Natural killer cell treated with Interleukin-12 subunit alpha and Interleukin-12 subunit beta and Interleukin-15 and Interleukin-18, amount 100 ng/mL, for 72 hours (primary cell): ENCODE results near the gene ATF7. TPM values are rescaled to one million over a fixed set of nuclear protein-coding genes. Genes with fewer than 3 reads are reported as not detected.

ENCODE experiments used
- ATAC-seq, 2 donors: fragments of 150-1000 bp; cut with Tn5 transposase in 1 of 2; sonication (Bioruptor Pico), chemical (Tn5 transposase) in 1 of 2; 2 replicates each; pipeline ENCODE4 v1.10.0; 2021
- DNase-seq: peaks from one replicate; pipeline ENCODE4 v3.0.0; 2022; ENCODE audit warnings: low spot score
- H3K27ac Mint-ChIP-seq, 2 donors: 1 replicate in 1 of 2; 2 replicates in 1 of 2; pipeline ENCODE4 v1.8.0; 2022; ENCODE audit warnings: mixed read lengths in 2 of 2, mild to moderate bottlenecking in 1 of 2, moderate library complexity in 1 of 2
- H3K27me3 Mint-ChIP-seq, 2 donors: 1 replicate in 1 of 2; 2 replicates in 1 of 2; pipeline ENCODE4 v1.8.0; 2022; ENCODE audit warnings: mixed read lengths in 2 of 2
- H3K36me3 Mint-ChIP-seq: one replicate; pipeline ENCODE4 v1.8.0; 2022; ENCODE audit warnings: mixed read lengths
- H3K4me1 Mint-ChIP-seq, 2 donors: 1 replicate in 1 of 2; 2 replicates in 1 of 2; pipeline ENCODE4 v1.8.0; 2022; ENCODE audit warnings: low read depth in 2 of 2, mixed read lengths in 2 of 2, mild to moderate bottlenecking in 1 of 2
- H3K4me3 Mint-ChIP-seq: one replicate; pipeline ENCODE4 v1.8.0; 2022; ENCODE audit warnings: mixed read lengths
- H3K9me3 Mint-ChIP-seq: 2 replicates; pipeline ENCODE4 v1.8.0; 2022; ENCODE audit warnings: mixed read lengths
- total RNA-seq, 2 donors: library from RNA; stranded (reverse); gene quantifications; one replicate each; pipeline ENCODE4 v1.2.3, GENCODE V29; 2022

ATF7 gene
- total RNA-seq, 2 donors from 2014 or later: 36.4 to 39.4 TPM

DNA sequence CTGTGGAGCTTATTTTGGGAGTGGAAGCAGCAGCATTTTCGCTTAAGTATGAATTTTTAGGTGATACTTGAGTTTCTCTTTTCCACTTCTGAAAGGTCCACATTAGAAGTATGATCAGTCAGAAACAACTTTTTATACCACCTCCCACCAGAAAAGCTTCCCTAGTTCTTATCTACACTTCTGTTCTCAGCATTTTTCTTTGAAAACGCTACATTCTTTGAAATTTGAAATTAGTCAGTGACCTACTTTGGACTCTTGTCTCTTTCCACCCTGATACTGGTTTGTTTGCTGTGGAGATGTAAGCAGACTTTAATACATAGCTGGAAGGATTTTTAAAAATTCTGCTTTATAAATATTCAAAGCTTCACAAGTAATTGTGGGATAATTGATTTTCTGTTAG lies 152.1 kb downstream of the ATF7 start:
- Mint-ChIP-seq H3K27ac (peak overlapping the region; percentile 48 to 80), H3K4me1 (peaks cover 27 to 43% of the 10 kb centered on the region in 2 donors)

GRCh38 chr12:53472056-53472582 lies 154.1 kb downstream of the ATF7 start:
- ATAC-seq (no peak), DNase-seq (no peak)
- H3K4me1 Mint-ChIP-seq: peaks cover 31 to 56% of the 10 kb centered on the region in 2 donors
- no peak overlapping the region for H3K4me3 Mint-ChIP-seq
- no peaks in the 10 kb centered on the region for H3K27me3 Mint-ChIP-seq
- H3K36me3 Mint-ChIP-seq: peaks cover 65% of the 10 kb centered on the region
- H3K9me3 Mint-ChIP-seq: no peaks in the 10 kb centered on the region
- H3K27ac Mint-ChIP-seq: peak overlapping the region; percentile 18 to 60

More for the DNA sequence above, 152.1 kb downstream of the ATF7 start:
- Mint-ChIP-seq H3K9me3 (no peaks in the 10 kb centered on the region), H3K4me3 (no peak overlapping the region), H3K27me3 (no peaks in the 10 kb centered on the region), H3K36me3 (peaks cover 49% of the 10 kb centered on the region)
- no peak for DNase-seq
- ATAC-seq: no peak

GRCh38 chr12:53468282-53468681 lies 157.9 kb downstream of the ATF7 start:
- peaks cover 61% of the 10 kb centered on the region for H3K36me3 Mint-ChIP-seq
- no peaks in the 10 kb centered on the region for H3K9me3 Mint-ChIP-seq
- no peaks in the 10 kb centered on the region for H3K27me3 Mint-ChIP-seq
- DNase-seq (no peak), ATAC-seq (no peak)
- peak overlapping the region in 1 of 2 donors; percentile 24 for H3K27ac Mint-ChIP-seq
- H3K4me1 Mint-ChIP-seq: peaks cover 32 to 51% of the 10 kb centered on the region in 2 donors
- no peak overlapping the region for H3K4me3 Mint-ChIP-seq

DNA sequence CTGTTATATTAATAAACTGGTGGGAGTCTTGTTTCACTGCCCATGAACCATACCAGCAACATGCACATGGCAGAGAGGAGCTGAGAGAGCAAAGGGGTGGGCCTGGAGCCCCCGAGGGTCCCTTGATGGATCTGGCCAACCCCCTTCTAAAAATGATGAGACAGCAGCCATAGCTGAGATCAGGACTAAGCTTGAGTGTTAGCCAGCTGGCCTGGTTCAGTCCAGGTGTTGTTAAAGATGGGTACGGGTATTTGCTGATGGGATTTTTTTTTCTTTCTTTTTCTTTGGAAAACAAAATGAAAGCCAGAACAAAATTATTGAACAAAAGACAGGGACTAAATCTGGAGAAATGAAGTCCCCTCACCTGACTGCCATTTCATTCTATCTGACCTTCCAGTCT lies 158.3 kb downstream of the ATF7 start:
- DNase-seq (no peak), ATAC-seq (no peak)
- Mint-ChIP-seq H3K4me3 (no peak overlapping the region), H3K27me3 (no peaks in the 10 kb centered on the region), H3K4me1 (peaks cover 35 to 51% of the 10 kb centered on the region in 2 donors), H3K36me3 (peaks cover 65% of the 10 kb centered on the region), H3K27ac (no peak overlapping the region), H3K9me3 (no peaks in the 10 kb centered on the region)

- H3K36me3 Mint-ChIP-seq: peaks cover 66% of the 10 kb centered on the region
- H3K27ac Mint-ChIP-seq: peak overlapping the region in 1 of 2 donors; percentile 28
- ATAC-seq: no peak
- H3K4me1 Mint-ChIP-seq: peaks cover 31 to 50% of the 10 kb centered on the region in 2 donors
- H3K9me3 Mint-ChIP-seq: no peaks in the 10 kb centered on the region
- H3K4me3 Mint-ChIP-seq: no peak overlapping the region
- DNase-seq: no peak
- no peaks in the 10 kb centered on the region for H3K27me3 Mint-ChIP-seq
Observed at GRCh38 chr12:53467082-53467481, 159.1 kb downstream of the ATF7 start.

DNA sequence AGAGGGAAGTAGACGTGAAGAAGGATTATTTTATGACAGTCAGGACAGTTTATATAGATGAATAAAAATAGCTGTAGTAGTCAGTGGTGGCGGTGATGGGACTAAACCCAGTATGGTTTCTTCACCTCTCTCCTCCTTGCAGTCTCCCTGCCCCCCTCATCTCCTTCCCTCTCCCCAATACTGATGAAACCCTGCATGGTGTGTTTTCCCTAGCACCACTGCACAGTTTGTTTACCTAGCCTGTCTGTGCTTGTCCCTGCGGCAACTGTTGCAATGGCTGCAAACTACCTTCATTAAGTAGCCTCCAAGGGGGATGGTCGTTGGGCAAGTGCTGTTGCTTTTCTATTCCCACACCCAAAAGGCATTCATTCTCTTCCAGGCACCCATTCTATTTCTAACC lies 159.5 kb downstream of the ATF7 start:
- H3K9me3 Mint-ChIP-seq: no peaks in the 10 kb centered on the region
- H3K27me3 Mint-ChIP-seq: no peaks in the 10 kb centered on the region
- no peak for ATAC-seq
- no peak overlapping the region for H3K4me3 Mint-ChIP-seq
- peaks cover 62% of the 10 kb centered on the region for H3K36me3 Mint-ChIP-seq
- H3K4me1 Mint-ChIP-seq: peaks cover 28 to 46% of the 10 kb centered on the region in 2 donors
- peak overlapping the region in 1 of 2 donors; percentile 28 for H3K27ac Mint-ChIP-seq
- no peak for DNase-seq

- Mint-ChIP-seq H3K4me1 (peaks cover 30 to 44% of the 10 kb centered on the region in 2 donors), H3K4me3 (no peak overlapping the region), H3K36me3 (peaks cover 62% of the 10 kb centered on the region), H3K27me3 (no peaks in the 10 kb centered on the region), H3K27ac (peak overlapping the region in 1 of 2 donors; percentile 57), H3K9me3 (no peaks in the 10 kb centered on the region)
- ATAC-seq (no peak), DNase-seq (no peak)
Observed at GRCh38 chr12:53465679-53466078, 160.5 kb downstream of the ATF7 start.

GRCh38 chr12:53464685-53465418 lies 161.3 kb downstream of the ATF7 start:
- H3K9me3 Mint-ChIP-seq: no peaks in the 10 kb centered on the region
- ATAC-seq: no peak

DNA sequence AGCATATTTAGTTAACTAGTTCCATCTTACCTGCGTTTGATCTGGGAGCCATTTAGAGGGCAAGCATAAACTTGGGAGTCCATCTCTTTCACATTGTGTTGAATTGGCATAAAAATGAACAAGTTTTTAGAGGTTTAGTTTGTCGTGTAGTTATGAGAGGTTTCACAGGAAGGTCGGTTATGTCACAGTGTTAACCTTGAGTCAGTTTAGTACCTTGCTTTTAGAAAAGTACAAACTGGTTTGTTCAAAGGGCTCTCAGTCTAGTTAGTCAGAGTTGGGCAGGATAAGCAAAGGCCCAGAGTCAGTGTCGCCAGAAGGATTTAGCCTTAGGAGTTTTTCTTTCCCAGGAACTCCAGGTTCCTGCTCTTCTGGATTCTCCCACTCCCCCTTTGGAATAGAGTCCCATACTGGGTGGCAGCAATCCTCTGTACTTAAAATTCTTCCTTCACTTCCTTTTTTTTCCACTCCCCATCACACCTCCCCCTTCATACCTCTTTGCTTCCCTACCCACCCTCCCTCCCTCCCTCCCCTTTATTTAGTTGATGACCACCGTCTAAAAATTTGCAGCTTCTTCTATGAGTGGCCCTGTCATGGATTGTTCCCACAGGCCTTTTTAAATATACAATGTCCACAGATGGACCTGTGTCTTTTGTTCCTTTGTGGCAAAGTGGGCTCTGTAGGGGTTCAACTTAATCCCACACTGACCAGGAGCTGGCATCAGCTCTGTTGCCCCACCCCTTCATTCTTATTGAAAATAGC lies 162.2 kb downstream of the ATF7 start:
- no peak for DNase-seq
- no peak overlapping the region for H3K4me3 Mint-ChIP-seq
- ATAC-seq: no peak
- peak overlapping the region in 1 of 2 donors; percentile 14 for H3K27ac Mint-ChIP-seq
- peaks cover 74% of the 10 kb centered on the region for H3K36me3 Mint-ChIP-seq
- H3K27me3 Mint-ChIP-seq: no peaks in the 10 kb centered on the region
- peaks cover 39 to 49% of the 10 kb centered on the region in 2 donors for H3K4me1 Mint-ChIP-seq
- no peaks in the 10 kb centered on the region for H3K9me3 Mint-ChIP-seq

More at GRCh38 chr12:53464685-53465418, 161.3 kb downstream of the ATF7 start:
- DNase-seq: no peak
- Mint-ChIP-seq H3K27ac (no peak overlapping the region), H3K4me1 (peaks cover 37 to 49% of the 10 kb centered on the region in 2 donors), H3K36me3 (peaks cover 69% of the 10 kb centered on the region), H3K4me3 (no peak overlapping the region), H3K27me3 (no peaks in the 10 kb centered on the region)

GRCh38 chr12:53462935-53463334 lies 163.2 kb downstream of the ATF7 start:
- no peaks in the 10 kb centered on the region for H3K9me3 Mint-ChIP-seq
- no peak overlapping the region for H3K4me3 Mint-ChIP-seq
- H3K27ac Mint-ChIP-seq: no peak overlapping the region
- no peak for DNase-seq
- no peak for ATAC-seq
- H3K36me3 Mint-ChIP-seq: peaks cover 68% of the 10 kb centered on the region
- peaks cover 39 to 41% of the 10 kb centered on the region in 2 donors for H3K4me1 Mint-ChIP-seq
- no peaks in the 10 kb centered on the region for H3K27me3 Mint-ChIP-seq

GRCh38 chr12:53461591-53461990 lies 164.6 kb downstream of the ATF7 start:
- H3K36me3 Mint-ChIP-seq: peaks cover 57% of the 10 kb centered on the region

GRCh38 chr12:53461059-53461458 lies 165.1 kb downstream of the ATF7 start:
- no peak for ATAC-seq
- no peak overlapping the region for H3K4me3 Mint-ChIP-seq
- H3K9me3 Mint-ChIP-seq: no peaks in the 10 kb centered on the region
- DNase-seq: no peak
- peaks cover 54% of the 10 kb centered on the region for H3K36me3 Mint-ChIP-seq
- no peaks in the 10 kb centered on the region for H3K27me3 Mint-ChIP-seq
- H3K4me1 Mint-ChIP-seq: peaks cover 29 to 35% of the 10 kb centered on the region in 2 donors
- H3K27ac Mint-ChIP-seq: peak overlapping the region; percentile 2 to 36

More at GRCh38 chr12:53461591-53461990, 164.6 kb downstream of the ATF7 start:
- Mint-ChIP-seq H3K4me3 (no peak overlapping the region), H3K9me3 (no peaks in the 10 kb centered on the region), H3K27me3 (no peaks in the 10 kb centered on the region), H3K4me1 (peaks cover 31 to 34% of the 10 kb centered on the region in 2 donors), H3K27ac (no peak overlapping the region)
- no peak for DNase-seq
- ATAC-seq: no peak

DNA sequence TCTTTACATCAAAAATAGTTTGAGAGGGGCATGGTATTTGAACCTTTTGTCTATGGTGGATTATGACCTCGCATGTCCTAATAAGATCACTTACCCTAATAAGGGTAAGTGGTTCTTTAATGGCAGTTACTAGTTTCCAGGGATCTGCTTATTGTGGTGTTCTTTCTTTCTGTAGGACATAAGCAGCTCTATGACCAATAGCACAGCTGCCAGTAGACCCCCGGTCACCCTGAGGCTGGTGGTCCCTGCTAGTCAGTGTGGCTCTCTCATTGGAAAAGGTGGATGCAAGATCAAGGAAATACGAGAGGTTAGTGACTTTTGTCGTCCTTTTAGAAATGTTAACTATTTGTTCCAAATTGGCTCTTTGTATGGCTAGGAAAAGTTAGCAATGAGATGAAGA lies 167.1 kb downstream of the ATF7 start:
- H3K9me3 Mint-ChIP-seq: no peaks in the 10 kb centered on the region
- DNase-seq (no peak), ATAC-seq (no peak)
- H3K27me3 Mint-ChIP-seq: no peaks in the 10 kb centered on the region
- H3K27ac Mint-ChIP-seq: peak overlapping the region in 1 of 2 donors; percentile 37
- H3K4me3 Mint-ChIP-seq: no peak overlapping the region
- H3K36me3 Mint-ChIP-seq: peaks cover 63% of the 10 kb centered on the region
- H3K4me1 Mint-ChIP-seq: peaks cover 35 to 43% of the 10 kb centered on the region in 2 donors
